BLaER1 treated with 17β-estradiol and CSF1 and Interleukin-3, amounts not matched to agents 10 nM and 100 nM (cell line): Measurements from ENCODE around the gene ODF2.
A peak's percentile ranks its signal among the peaks of the same experiment; 100 is the strongest.

Source experiments
- H3K27ac ChIP-seq, 11 experiments: shearing (Covaris generic); formaldehyde crosslinking; 2 replicates each; pipeline ENCODE4 v1.8.1; 2022
- H3K27me3 ChIP-seq, 11 experiments: shearing (Covaris generic); formaldehyde crosslinking; 2 replicates each; pipeline ENCODE4 v1.8.1; 2022
- H3K36me3 ChIP-seq, 11 experiments: shearing (Covaris generic); formaldehyde crosslinking; 2 replicates each; pipeline ENCODE4 v1.8.1; 2022
- H3K4me1 ChIP-seq, 10 experiments: shearing (Covaris generic); formaldehyde crosslinking; 2 replicates each; pipeline ENCODE4 v1.8.1; 2022
- H3K4me2 ChIP-seq, 11 experiments: shearing (Covaris generic); formaldehyde crosslinking; 2 replicates each; pipeline ENCODE4 v1.8.1; 2022
- H3K4me3 ChIP-seq, 10 experiments: shearing (Covaris generic); formaldehyde crosslinking; 2 replicates each; pipeline ENCODE4 v1.8.1; 2022
- H3K9ac ChIP-seq, 11 experiments: shearing (Covaris generic); formaldehyde crosslinking; 2 replicates each; pipeline ENCODE4 v1.8.1; 2022
- H3K9me3 ChIP-seq, 11 experiments: shearing (Covaris generic); formaldehyde crosslinking; replicated peaks in 1 of 11; 2 replicates each; pipeline ENCODE4 v1.8.1; 2022
- H4K20me1 ChIP-seq, 11 experiments: shearing (Covaris generic); formaldehyde crosslinking; 2 replicates each; pipeline ENCODE4 v1.8.1; 2022
- Cebpa-rat ChIP-seq, 11 experiments: shearing (Covaris generic); IDR thresholded peaks; 2 replicates each; pipeline ENCODE4 v1.8.1; 2022

Gene ODF2

DNA sequence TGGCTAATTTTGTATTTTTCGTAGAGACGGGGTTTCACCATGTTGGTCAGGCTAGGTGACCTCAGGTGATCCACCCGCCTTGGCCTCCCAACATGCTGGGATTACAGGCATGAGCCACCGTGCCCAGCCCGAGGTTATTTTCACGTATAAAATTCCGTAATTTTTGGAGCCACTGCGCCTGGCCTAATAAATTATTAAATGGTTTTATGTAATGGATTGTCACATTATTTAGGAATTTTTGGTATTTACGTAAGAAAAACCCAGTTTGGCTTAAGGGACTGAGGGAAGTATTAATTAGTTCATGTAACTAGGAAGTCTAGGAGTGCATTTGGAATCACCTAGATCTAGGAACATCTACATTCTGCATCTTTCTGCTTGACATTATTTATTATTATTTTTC, 57.0 kb downstream of the ODF2 start:
- peaks cover 85 to 100% (median 91%) of the 10 kb centered on the region in 11 experiments for H3K36me3 ChIP-seq
- no peak overlapping the region for H3K4me3 ChIP-seq
- H3K4me2 ChIP-seq = peak overlapping the region in 5 of 11 experiments; percentile 65 to 72 (median 70); a peak in 5 of 22 replicates

GRCh38 chr9:128521956-128522355, 66.2 kb downstream of the ODF2 start:
- peaks cover 0 to 7% (median 0%) of the 10 kb centered on the region in 11 experiments; a peak in 4 of 22 replicates for H4K20me1 ChIP-seq
- no peak overlapping the region for H3K4me3 ChIP-seq
- H3K4me2 ChIP-seq = peak overlapping the region in 5 of 11 experiments; percentile 33 to 60 (median 57); a peak in 5 of 22 replicates
- H3K36me3 ChIP-seq = peaks cover 87 to 98% (median 92%) of the 10 kb centered on the region in 11 experiments
- H3K9me3 ChIP-seq = peaks cover 9 to 24% (median 19%) of the 10 kb centered on the region in 11 experiments
- no peak overlapping the region for H3K9ac ChIP-seq
- peak overlapping the region in 1 of 11 experiments; percentile 61; a peak in 1 of 22 replicates for H3K27ac ChIP-seq
- H3K4me1 ChIP-seq = peaks cover 9 to 34% (median 27%) of the 10 kb centered on the region in 10 experiments; a peak in 19 of 20 replicates
- no peak for TF ChIP-seq Cebpa-rat (IDR thresholded peaks at IDR 0.05)
- no peaks in the 10 kb centered on the region for H3K27me3 ChIP-seq

More for the DNA sequence above, 57.0 kb downstream of the ODF2 start:
- H3K9me3 ChIP-seq = peaks cover under 1 to 9% (median 1%) of the 10 kb centered on the region in 11 experiments; a peak in 16 of 22 replicates
- H3K4me1 ChIP-seq = peaks cover 7 to 22% (median 16%) of the 10 kb centered on the region in 10 experiments; a peak in 18 of 20 replicates
- no peak overlapping the region for H3K9ac ChIP-seq
- peak overlapping the region in 1 of 11 experiments; percentile 45; a peak in 1 of 22 replicates for H3K27ac ChIP-seq
- H4K20me1 ChIP-seq = peaks cover 0 to 24% (median 0%) of the 10 kb centered on the region in 11 experiments; a peak in 2 of 22 replicates
- no peak for TF ChIP-seq Cebpa-rat (IDR thresholded peaks at IDR 0.05)
- no peaks in the 10 kb centered on the region for H3K27me3 ChIP-seq

- Histone ChIP-seq H3K27ac (peak overlapping the region in 9 of 11 experiments; percentile 5 to 66 (median 40); a peak in 15 of 22 replicates), H3K9ac (peak overlapping the region in 8 of 11 experiments; percentile 10 to 58 (median 24); a peak in 10 of 22 replicates), H3K27me3 (no peaks in the 10 kb centered on the region), H3K36me3 (peaks cover 86 to 98% (median 91%) of the 10 kb centered on the region in 11 experiments), H3K4me2 (peak overlapping the region; percentile 33 to 60 (median 54)), H3K4me1 (peaks cover 9 to 36% (median 28%) of the 10 kb centered on the region in 10 experiments; a peak in 19 of 20 replicates), H3K4me3 (no peak overlapping the region), H3K9me3 (peaks cover 3 to 14% (median 12%) of the 10 kb centered on the region in 11 experiments), H4K20me1 (peaks cover 0 to 7% (median 0%) of the 10 kb centered on the region in 11 experiments; a peak in 4 of 22 replicates)
- no peak for TF ChIP-seq Cebpa-rat (IDR thresholded peaks at IDR 0.05)
Observed at GRCh38 chr9:128523199-128523925, 67.6 kb downstream of the ODF2 start.

DNA sequence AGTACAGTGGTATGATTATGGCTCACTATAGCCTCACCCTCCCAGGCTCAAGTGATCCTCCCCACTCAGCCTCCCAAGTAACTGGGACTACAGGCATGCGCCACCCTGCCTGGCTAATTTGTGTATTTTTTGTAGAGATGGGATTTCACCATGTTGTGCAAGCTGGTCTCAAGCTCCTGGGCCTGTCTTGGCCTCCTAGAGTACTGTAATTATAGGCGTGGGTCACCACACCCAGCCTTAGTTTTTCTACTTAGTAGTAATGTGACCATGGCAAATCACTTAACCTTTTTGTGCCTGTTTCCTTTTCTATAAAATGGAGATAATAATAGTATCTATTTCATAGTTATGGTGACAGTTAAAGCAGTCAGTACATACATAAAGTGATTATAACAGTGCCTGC, 70.9 kb downstream of the ODF2 start:
- Histone ChIP-seq H3K27ac (no peak overlapping the region), H3K4me2 (no peak overlapping the region), H3K9ac (no peak overlapping the region), H4K20me1 (peaks cover 0 to 7% (median 0%) of the 10 kb centered on the region in 11 experiments; a peak in 3 of 22 replicates), H3K9me3 (no peaks in the 10 kb centered on the region), H3K36me3 (peaks cover 90 to 100% (median 96%) of the 10 kb centered on the region in 11 experiments), H3K4me3 (no peak overlapping the region), H3K27me3 (no peaks in the 10 kb centered on the region), H3K4me1 (peaks cover 9 to 52% (median 43%) of the 10 kb centered on the region in 10 experiments; a peak in 19 of 20 replicates)
- TF ChIP-seq Cebpa-rat (IDR thresholded peaks at IDR 0.05) = no peak

GRCh38 chr9:128528445-128529160, 72.8 kb downstream of the ODF2 start:
- Histone ChIP-seq H3K27ac (peak overlapping the region in 2 of 11 experiments; percentile 1 to 2; a peak in 3 of 22 replicates), H4K20me1 (peaks cover 0 to 1% (median 0%) of the 10 kb centered on the region in 11 experiments; a peak in 3 of 22 replicates), H3K4me1 (peaks cover 1 to 52% (median 44%) of the 10 kb centered on the region in 10 experiments; a peak in 19 of 20 replicates), H3K36me3 (peaks cover 82 to 100% (median 97%) of the 10 kb centered on the region in 11 experiments), H3K4me2 (peak overlapping the region in 9 of 11 experiments; percentile 6 to 61 (median 48); a peak in 17 of 22 replicates), H3K9ac (peak overlapping the region in 2 of 11 experiments; percentile 5 to 45; a peak in 1 of 22 replicates), H3K27me3 (no peaks in the 10 kb centered on the region), H3K4me3 (no peak overlapping the region), H3K9me3 (no peaks in the 10 kb centered on the region)
- no peak for TF ChIP-seq Cebpa-rat (IDR thresholded peaks at IDR 0.05)

DNA sequence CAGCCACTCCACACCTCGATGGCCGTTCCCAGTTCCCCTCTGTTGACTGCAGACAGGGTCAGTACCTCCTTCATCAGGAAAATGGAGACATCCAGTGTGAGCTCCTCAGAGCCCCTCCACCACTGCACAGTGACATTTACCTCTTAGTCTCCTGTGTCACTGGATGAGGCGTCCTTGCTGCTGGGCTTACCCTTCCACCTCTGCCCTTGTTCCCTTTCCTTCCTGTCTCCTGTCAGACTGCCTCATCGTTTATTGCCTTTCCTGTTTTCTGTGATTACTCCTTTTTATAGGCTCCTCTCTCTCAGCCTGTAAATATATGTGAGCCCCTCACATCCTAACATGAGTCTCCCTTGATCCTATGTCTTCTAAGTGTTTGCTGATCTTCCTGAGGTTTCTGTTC, 73.4 kb downstream of the ODF2 start:
- H3K27me3 ChIP-seq = no peaks in the 10 kb centered on the region
- peak overlapping the region in 2 of 11 experiments; percentile 5 to 45; a peak in 1 of 22 replicates for H3K9ac ChIP-seq
- no peaks in the 10 kb centered on the region for H3K9me3 ChIP-seq
- H4K20me1 ChIP-seq = no peaks in the 10 kb centered on the region; a peak in 2 of 22 replicates
- no peak for TF ChIP-seq Cebpa-rat (IDR thresholded peaks at IDR 0.05)
- peak overlapping the region in 2 of 11 experiments; percentile 1 to 2; a peak in 2 of 22 replicates for H3K27ac ChIP-seq
- peaks cover 0 to 48% (median 38%) of the 10 kb centered on the region in 10 experiments; a peak in 17 of 20 replicates for H3K4me1 ChIP-seq
- no peak overlapping the region for H3K4me3 ChIP-seq
- peak overlapping the region in 9 of 11 experiments; percentile 6 to 61 (median 48); a peak in 16 of 22 replicates for H3K4me2 ChIP-seq
- peaks cover 85 to 100% (median 97%) of the 10 kb centered on the region in 11 experiments for H3K36me3 ChIP-seq

DNA sequence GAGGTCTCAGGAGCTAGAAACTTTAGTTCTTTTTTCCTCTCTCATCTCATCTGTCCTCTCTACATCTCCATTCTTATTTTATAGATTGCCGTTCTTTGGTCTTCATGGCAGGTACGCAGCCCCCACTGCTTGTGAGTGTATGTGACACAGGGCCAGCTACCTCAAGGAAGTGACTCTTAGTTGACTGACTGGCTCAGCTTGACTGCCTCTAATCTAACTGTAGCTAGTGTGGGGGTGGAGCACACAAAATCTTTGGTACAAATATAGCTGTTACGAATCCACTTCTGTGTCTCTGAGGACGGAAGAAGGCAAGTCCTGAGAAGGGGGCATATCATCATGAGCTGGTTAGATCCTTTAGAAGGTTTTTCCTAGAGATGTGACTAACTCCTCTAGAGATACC, 76.8 kb downstream of the ODF2 start:
- Histone ChIP-seq H3K27me3 (no peaks in the 10 kb centered on the region), H3K27ac (peak overlapping the region in 8 of 11 experiments; percentile 20 to 61 (median 43); a peak in 15 of 22 replicates), H3K9ac (peak overlapping the region in 5 of 11 experiments; percentile 21 to 37 (median 31); a peak in 10 of 22 replicates), H3K4me2 (peak overlapping the region in 9 of 11 experiments; percentile 10 to 74 (median 54); a peak in 16 of 22 replicates), H3K4me1 (peaks cover 0 to 41% (median 33%) of the 10 kb centered on the region in 10 experiments; a peak in 17 of 20 replicates), H3K4me3 (no peak overlapping the region), H3K9me3 (no peaks in the 10 kb centered on the region), H3K36me3 (peaks cover 83 to 100% (median 97%) of the 10 kb centered on the region in 11 experiments), H4K20me1 (no peaks in the 10 kb centered on the region; a peak in 1 of 22 replicates)
- no peak for TF ChIP-seq Cebpa-rat (IDR thresholded peaks at IDR 0.05)
